ENCODE data around the gene MFAP3L. TPM values are rescaled to one million over a fixed set of nuclear protein-coding genes. Genes with fewer than 3 reads are reported as not detected.

Gene MFAP3L
- total RNA-seq, 1 experiment from 2014 or later: 0.47 TPM

DNA sequence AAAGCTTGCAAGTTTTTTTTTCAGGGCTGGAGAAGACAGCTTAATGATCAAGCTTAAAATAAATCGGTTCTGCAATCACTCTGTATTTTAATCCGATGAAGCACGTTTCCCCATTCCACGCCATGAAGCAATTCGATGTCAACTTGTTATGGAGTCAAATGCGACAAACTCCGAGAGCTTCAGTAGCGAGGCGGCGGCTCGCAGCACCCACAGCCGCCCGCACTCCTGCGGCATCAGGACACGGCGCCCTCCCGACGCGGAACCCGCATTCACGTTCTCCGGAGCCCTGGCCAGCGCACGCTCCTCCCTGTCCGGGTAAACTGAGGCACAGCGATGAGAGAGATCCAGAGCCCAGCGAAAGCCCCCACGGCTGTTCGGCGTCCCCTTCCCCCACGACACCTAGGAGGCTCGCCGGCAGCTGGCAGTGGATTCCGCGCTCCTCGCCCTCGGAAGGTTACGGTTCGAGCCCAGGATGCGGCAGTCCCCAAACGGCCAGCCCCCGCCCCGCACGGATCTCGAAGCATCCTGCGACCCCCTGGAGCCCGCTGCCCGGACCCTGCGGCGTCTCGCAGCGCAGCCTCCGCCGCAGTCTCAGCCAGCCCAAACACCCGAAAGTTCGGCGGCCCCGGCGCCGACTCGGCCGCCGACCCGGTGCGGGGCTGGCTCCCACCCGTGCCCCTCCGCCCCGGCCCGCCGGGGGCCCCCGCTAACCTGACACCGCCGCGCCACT, 507 bp downstream of the MFAP3L start:
- POLR2A ChIA-PET (ENCODE audit: unreplicated experiment): no interaction called here
- BruUV-seq (replicated peaks): no TSS peak

DNA sequence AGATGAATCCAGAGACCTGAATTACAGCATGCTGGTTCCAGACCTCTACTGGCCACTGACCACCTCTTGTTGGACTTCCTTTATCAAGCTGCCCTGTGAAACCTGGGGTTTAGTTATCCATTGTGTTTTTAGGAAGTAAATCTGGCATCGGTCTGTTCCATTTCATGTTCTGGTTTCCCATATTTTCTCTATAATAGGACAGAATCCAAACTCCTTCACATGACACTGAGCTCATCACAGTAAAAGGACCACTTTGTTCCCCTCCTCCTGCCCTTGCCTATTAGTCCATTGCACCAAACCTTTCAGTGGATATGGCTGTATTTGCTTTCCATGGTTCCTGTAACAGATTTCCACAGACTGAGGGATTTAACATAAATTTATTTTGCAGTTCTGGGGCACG, 4.0 kb downstream of the MFAP3L start:
- H3K27me3 ChIP-seq (ENCODE audit: low read length): peaks cover 26% of the 10 kb centered on the region
- intact Hi-C loops (cut with micrococcal nuclease): no loop called here
- ATAC-seq (no peak), DNase-seq (no peak)
- no peak overlapping the region for H3K4me3 ChIP-seq (ENCODE audit: low read length)
- no peaks in the 10 kb centered on the region for H3K4me1 ChIP-seq (ENCODE audit: insufficient read depth, low read length)
- BruUV-seq (replicated peaks): no TSS peak
- no peaks in the 10 kb centered on the region for H3K36me3 ChIP-seq (ENCODE audit: low read depth, low read length)
- TF ChIP-seq EZH2phosphoT487 (IDR thresholded peaks at IDR 0.05; ENCODE audit: borderline replicate concordance, low read length) (no peak), EZH2 (IDR thresholded peaks at IDR 0.05; ENCODE audit: low read length, unreplicated experiment) (no peak)
- TF ChIP-seq, protein P1, sequence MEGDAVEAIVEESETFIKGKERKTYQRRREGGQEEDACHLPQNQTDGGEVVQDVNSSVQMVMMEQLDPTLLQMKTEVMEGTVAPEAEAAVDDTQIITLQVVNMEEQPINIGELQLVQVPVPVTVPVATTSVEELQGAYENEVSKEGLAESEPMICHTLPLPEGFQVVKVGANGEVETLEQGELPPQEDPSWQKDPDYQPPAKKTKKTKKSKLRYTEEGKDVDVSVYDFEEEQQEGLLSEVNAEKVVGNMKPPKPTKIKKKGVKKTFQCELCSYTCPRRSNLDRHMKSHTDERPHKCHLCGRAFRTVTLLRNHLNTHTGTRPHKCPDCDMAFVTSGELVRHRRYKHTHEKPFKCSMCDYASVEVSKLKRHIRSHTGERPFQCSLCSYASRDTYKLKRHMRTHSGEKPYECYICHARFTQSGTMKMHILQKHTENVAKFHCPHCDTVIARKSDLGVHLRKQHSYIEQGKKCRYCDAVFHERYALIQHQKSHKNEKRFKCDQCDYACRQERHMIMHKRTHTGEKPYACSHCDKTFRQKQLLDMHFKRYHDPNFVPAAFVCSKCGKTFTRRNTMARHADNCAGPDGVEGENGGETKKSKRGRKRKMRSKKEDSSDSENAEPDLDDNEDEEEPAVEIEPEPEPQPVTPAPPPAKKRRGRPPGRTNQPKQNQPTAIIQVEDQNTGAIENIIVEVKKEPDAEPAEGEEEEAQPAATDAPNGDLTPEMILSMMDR (conservative IDR thresholded peaks at IDR 0.05; ENCODE audit: low read depth, low read length): no peak
- no peak overlapping the region for H3K9ac ChIP-seq (ENCODE audit: low read length)
- ChIA-PET POLR2A (ENCODE audit: unreplicated experiment) (no interaction called here), CTCF (no interaction called here)
- H3F3A ChIP-seq (ENCODE audit: low read length, unreplicated experiment): no peaks in the 10 kb centered on the region
- H3K9me3 ChIP-seq (ENCODE audit: low read length): no peaks in the 10 kb centered on the region
- H4K20me1 ChIP-seq (ENCODE audit: low read length): no peaks in the 10 kb centered on the region
- no peak overlapping the region for H3K27ac ChIP-seq (ENCODE audit: low read length)
- H3K79me2 ChIP-seq (ENCODE audit: low read length): no peaks in the 10 kb centered on the region
- H2AFZ ChIP-seq (ENCODE audit: low read length): no peak overlapping the region
- H3K9me2 ChIP-seq (replicated peaks; ENCODE audit: low read length): no peaks in the 10 kb centered on the region
- H3K4me2 ChIP-seq (ENCODE audit: low read length): no peak overlapping the region

More for the DNA sequence above, 507 bp downstream of the MFAP3L start:
- no peaks in the 10 kb centered on the region for H3F3A ChIP-seq (ENCODE audit: low read length, unreplicated experiment)
- no peaks in the 10 kb centered on the region for H3K79me2 ChIP-seq (ENCODE audit: low read length)
- H2AFZ ChIP-seq (ENCODE audit: low read length): peak overlapping the region; percentile 53; the same call in 1 of the 2 replicates
- intact Hi-C loops (cut with micrococcal nuclease): loop anchor here (5.0 kb wide), 1 partner anchor 413 kb away; the partner anchor contains the start of gene NEK1
- H3K27ac ChIP-seq (ENCODE audit: low read length): no peak overlapping the region
- DNase-seq (no peak), ATAC-seq (no peak)
- H3K27me3 ChIP-seq (ENCODE audit: low read length): peaks cover 19% of the 10 kb centered on the region
- H3K4me1 ChIP-seq (ENCODE audit: insufficient read depth, low read length): 0 out of 2 replicates have a peak, but pooled peaks cover 4% of the 10 kb centered on the region
- peak overlapping the region; percentile 59 for H3K4me3 ChIP-seq (ENCODE audit: low read length)
- H3K9ac ChIP-seq (ENCODE audit: low read length): no peak overlapping the region
- TF ChIP-seq EZH2phosphoT487 (IDR thresholded peaks at IDR 0.05; ENCODE audit: borderline replicate concordance, low read length) (0 out of 2 replicates have a peak, but pooled peaks have one; percentile 39), EZH2 (IDR thresholded peaks at IDR 0.05; ENCODE audit: low read length, unreplicated experiment) (peak; percentile 84)
- TF ChIP-seq, protein P1 (conservative IDR thresholded peaks at IDR 0.05; ENCODE audit: low read depth, low read length): no peak
- CTCF ChIA-PET: no interaction called here
- H3K36me3 ChIP-seq (ENCODE audit: low read depth, low read length): no peaks in the 10 kb centered on the region
- no peaks in the 10 kb centered on the region for H3K9me2 ChIP-seq (replicated peaks; ENCODE audit: low read length)
- no peaks in the 10 kb centered on the region for H4K20me1 ChIP-seq (ENCODE audit: low read length)
- peak overlapping the region; percentile 75 for H3K4me2 ChIP-seq (ENCODE audit: low read length)
- H3K9me3 ChIP-seq (ENCODE audit: low read length): no peaks in the 10 kb centered on the region

GRCh38 chr4:170017252-170017651, 8.9 kb downstream of the MFAP3L start:
- H3K79me2 ChIP-seq (ENCODE audit: low read length): no peaks in the 10 kb centered on the region
- no peaks in the 10 kb centered on the region for H3F3A ChIP-seq (ENCODE audit: low read length, unreplicated experiment)
- no peak overlapping the region for H3K4me2 ChIP-seq (ENCODE audit: low read length)
- ATAC-seq (no peak), DNase-seq (no peak)
- no peaks in the 10 kb centered on the region for H3K36me3 ChIP-seq (ENCODE audit: low read depth, low read length)
- no peaks in the 10 kb centered on the region for H3K4me1 ChIP-seq (ENCODE audit: insufficient read depth, low read length)
- H3K9me2 ChIP-seq (replicated peaks; ENCODE audit: low read length): no peaks in the 10 kb centered on the region
- peaks cover 7% of the 10 kb centered on the region; the same call in 1 of the 2 replicates for H3K27me3 ChIP-seq (ENCODE audit: low read length)
- intact Hi-C loops (cut with micrococcal nuclease): no loop called here
- no peak overlapping the region for H3K27ac ChIP-seq (ENCODE audit: low read length)
- no peaks in the 10 kb centered on the region for H4K20me1 ChIP-seq (ENCODE audit: low read length)
- no peaks in the 10 kb centered on the region for H3K9me3 ChIP-seq (ENCODE audit: low read length)
- H3K9ac ChIP-seq (ENCODE audit: low read length): no peak overlapping the region
- no peak for TF ChIP-seq EZH2phosphoT487 (IDR thresholded peaks at IDR 0.05; ENCODE audit: borderline replicate concordance, low read length)
- TF ChIP-seq, protein P1 (conservative IDR thresholded peaks at IDR 0.05; ENCODE audit: low read depth, low read length): no peak
- TF ChIP-seq EZH2 (IDR thresholded peaks at IDR 0.05; ENCODE audit: low read length, unreplicated experiment): no peak
- POLR2A ChIA-PET (ENCODE audit: unreplicated experiment): no interaction called here
- no peak overlapping the region for H2AFZ ChIP-seq (ENCODE audit: low read length)
- CTCF ChIA-PET: no interaction called here
- H3K4me3 ChIP-seq (ENCODE audit: low read length): no peak overlapping the region
- BruUV-seq (replicated peaks): no TSS peak

Measured in PC-3 (cell line).